Activated CD4-positive, alpha-beta memory T cell treated with anti-CD3 and anti-CD28 coated beads for 36 hours (primary cell): Measurements from ENCODE around the gene LRCH4. TPM values are rescaled to one million over a fixed set of nuclear protein-coding genes. Genes with fewer than 3 reads are reported as not detected.

Experiments
- total RNA-seq, 2 experiments: library from RNA; stranded (reverse); gene quantifications; one replicate each; pipeline ENCODE4 v1.2.3, GENCODE V29; 2021

LRCH4 gene
- total RNA-seq, 2 experiments from 2014 or later: 93.4 to 97.7 TPM

Other genes with a start within 250 kb of the LRCH4 start
- gene PILRB, start 228.0 kb downstream of the LRCH4 start, total RNA-seq: 10 to 100 TPM; 27.4 to 30.2 TPM
- under 1 TPM; 0.31 to 0.76 TPM for gene PILRA, start 212.6 kb downstream of the LRCH4 start, total RNA-seq
- gene ZCWPW1, start 157.4 kb downstream of the LRCH4 start, total RNA-seq: 1 to 10 TPM; 3.9 to 4.0 TPM
- 10 to 100 TPM; 41.3 to 42.0 TPM for gene MEPCE, start 156.3 kb downstream of the LRCH4 start, total RNA-seq
- gene PPP1R35, start 149.6 kb downstream of the LRCH4 start, total RNA-seq: 10 to 100 TPM; 76.0 to 76.5 TPM
- 1 to 10 TPM; 3.5 to 3.9 TPM for gene SPACDR, start 121.9 kb downstream of the LRCH4 start, total RNA-seq
- 10 to 100 TPM; 87.8 to 89.5 TPM for gene TSC22D4, start 106.9 kb downstream of the LRCH4 start, total RNA-seq
- under 1 TPM; 0.17 to 0.24 TPM for gene NYAP1, start 102.2 kb downstream of the LRCH4 start, total RNA-seq
- gene AGFG2, start 46.9 kb downstream of the LRCH4 start, total RNA-seq: 10 to 100 TPM; 60.9 to 62.5 TPM
- gene SAP25, start 12.2 kb downstream of the LRCH4 start, total RNA-seq: 10 to 100 TPM in 1 of 2 experiments, 1 to 10 TPM in 1; 9.9 to 11.4 TPM
- gene FBXO24, start 199 bp upstream of the LRCH4 start, total RNA-seq: 1 to 10 TPM; 2.2 to 2.6 TPM
- gene PCOLCE, start 16.2 kb upstream of the LRCH4 start, total RNA-seq: 10 to 100 TPM in 1 of 2 experiments, 1 to 10 TPM in 1; 9.2 to 11.0 TPM
- 10 to 100 TPM; 14.0 to 14.4 TPM for gene MOSPD3, start 26.4 kb upstream of the LRCH4 start, total RNA-seq
- 1 to 10 TPM; 8.7 to 9.9 TPM for gene TFR2, start 55.4 kb upstream of the LRCH4 start, total RNA-seq
- gene ACTL6B, start 70.3 kb upstream of the LRCH4 start, total RNA-seq: not detected
- gene GNB2, start 87.6 kb upstream of the LRCH4 start, total RNA-seq: 100 to 1,000 TPM; 228 to 231 TPM
- gene GIGYF1, start 108.1 kb upstream of the LRCH4 start, total RNA-seq: 10 to 100 TPM; 40.2 to 40.5 TPM
- 10 to 100 TPM; 38.7 to 42.2 TPM for gene POP7, start 120.0 kb upstream of the LRCH4 start, total RNA-seq
- not detected for gene EPO, start 134.3 kb upstream of the LRCH4 start, total RNA-seq
- not detected for gene ZAN, start 147.5 kb upstream of the LRCH4 start, total RNA-seq
- 1 to 10 TPM; 2.8 to 3.6 TPM for gene EPHB4, start 241.4 kb upstream of the LRCH4 start, total RNA-seq